ENCODE results near the gene FZD1. TPM values are rescaled to one million over a fixed set of nuclear protein-coding genes. Genes with fewer than 3 reads are reported as not detected.

Gene FZD1
- polyA plus RNA-seq, 3 donors: 3.6 to 10.1 (median 7.9) TPM

- Histone ChIP-seq H3K4me2 (replicated peaks; ENCODE audit: extremely low read depth, low read length, poor library complexity, severe bottlenecking) (no peak overlapping the region), H3K27me3 (ENCODE audit: control insufficient read depth in 2 of 2, insufficient read depth in 2 of 2, low read length in 2 of 2) (no peaks in the 10 kb centered on the region), H3K4me1 (ENCODE audit: control insufficient read depth in 1 of 2, insufficient read depth in 2 of 2, low read length in 2 of 2) (peaks cover 4 to 20% of the 10 kb centered on the region in 2 donors), H3K9ac (ENCODE audit: insufficient read depth, low read length, poor library complexity, severe bottlenecking) (no peak overlapping the region), H3K4me3 (replicated peaks in 1 of 3; ENCODE audit: low read depth in 2 of 3, low read length in 3 of 3) (no peak overlapping the region), H3K36me3 (replicated peaks in 1 of 2; ENCODE audit: control insufficient read depth in 1 of 2, insufficient read depth in 2 of 2, low read length in 2 of 2) (no peaks in the 10 kb centered on the region), H2AFZ (ENCODE audit: insufficient read depth, low read depth, low read length, poor library complexity, severe bottlenecking) (no peak overlapping the region), H3K79me2 (ENCODE audit: insufficient read depth, low read length) (no peaks in the 10 kb centered on the region), H4K20me1 (ENCODE audit: insufficient read depth, low read length) (no peaks in the 10 kb centered on the region), H3K27ac (ENCODE audit: low read depth in 1 of 2, low read length in 2 of 2) (no peak overlapping the region), H3K9me3 (replicated peaks in 1 of 2; ENCODE audit: control insufficient read depth in 1 of 2, insufficient read depth in 1 of 2, low read length in 2 of 2) (no peaks in the 10 kb centered on the region)
- H3K4me3 Mint-ChIP-seq: no peak overlapping the region
- peaks cover 0 to 3% (median 0%) of the 10 kb centered on the region in 7 donors for H3K9me3 Mint-ChIP-seq
- peaks cover 10% of the 10 kb centered on the region for H3K4me1 Mint-ChIP-seq
- DNase-seq: no peak
- H3K36me3 Mint-ChIP-seq: no peaks in the 10 kb centered on the region
- intact Hi-C loops (cut with micrococcal nuclease): no loop called here
- no peak overlapping the region for H3K27ac Mint-ChIP-seq
- no peak for TF ChIP-seq CTCF (IDR thresholded peaks at IDR 0.05)
- WGBS (ENCODE audit: insufficient coverage): 100% methylated on average over 1 of the region's 7 CpGs
- peaks cover 0 to 1% (median 0%) of the 10 kb centered on the region in 3 donors for H3K27me3 Mint-ChIP-seq (ENCODE audit: low read depth in 3 of 3)
Observed at GRCh38 chr7:91310830-91311460, 46.7 kb downstream of the FZD1 start.

DNA sequence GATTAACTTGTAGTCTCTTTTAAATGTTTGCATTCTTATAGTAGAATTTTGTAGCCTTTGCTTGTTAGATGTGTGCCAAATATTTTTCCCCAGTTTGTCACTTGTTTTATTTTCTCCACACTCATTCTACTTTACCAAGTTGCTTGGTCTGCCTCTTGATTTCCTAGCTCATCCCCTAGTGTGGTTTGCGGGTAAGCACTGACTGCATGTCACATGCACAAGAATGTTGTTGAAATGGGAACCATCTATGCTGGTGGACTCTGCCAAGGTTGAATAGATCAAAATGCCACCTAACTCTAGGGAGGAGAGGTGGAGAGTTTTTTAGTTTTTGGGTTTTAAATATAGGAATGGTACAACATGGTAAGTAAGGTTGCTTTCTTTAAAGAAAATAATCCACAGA, 47.6 kb downstream of the FZD1 start:
- H3K27ac ChIP-seq (ENCODE audit: low read depth in 1 of 2, low read length in 2 of 2): no peak overlapping the region
- H3K4me3 ChIP-seq (replicated peaks in 1 of 3; ENCODE audit: low read depth in 2 of 3, low read length in 3 of 3): no peak overlapping the region
- Mint-ChIP-seq H3K27ac (no peak overlapping the region), H3K4me3 (no peak overlapping the region), H3K9me3 (peaks cover 0 to 3% (median 0%) of the 10 kb centered on the region in 7 donors), H3K27me3 (ENCODE audit: low read depth in 3 of 3) (peaks cover 0 to 1% (median 0%) of the 10 kb centered on the region in 3 donors), H3K4me1 (peaks cover 10% of the 10 kb centered on the region), H3K36me3 (no peaks in the 10 kb centered on the region)
- intact Hi-C loops (cut with micrococcal nuclease): no loop called here
- H3K36me3 ChIP-seq (replicated peaks in 1 of 2; ENCODE audit: control insufficient read depth in 1 of 2, insufficient read depth in 2 of 2, low read length in 2 of 2): no peaks in the 10 kb centered on the region
- H3K27me3 ChIP-seq (ENCODE audit: control insufficient read depth in 2 of 2, insufficient read depth in 2 of 2, low read length in 2 of 2): no peaks in the 10 kb centered on the region
- TF ChIP-seq CTCF (IDR thresholded peaks at IDR 0.05): no peak
- no peaks in the 10 kb centered on the region for H3K9me3 ChIP-seq (replicated peaks in 1 of 2; ENCODE audit: control insufficient read depth in 1 of 2, insufficient read depth in 1 of 2, low read length in 2 of 2)
- H4K20me1 ChIP-seq (ENCODE audit: insufficient read depth, low read length): no peaks in the 10 kb centered on the region
- H2AFZ ChIP-seq (ENCODE audit: insufficient read depth, low read depth, low read length, poor library complexity, severe bottlenecking): no peak overlapping the region
- H3K4me2 ChIP-seq (replicated peaks; ENCODE audit: extremely low read depth, low read length, poor library complexity, severe bottlenecking): no peak overlapping the region
- no peak overlapping the region for H3K9ac ChIP-seq (ENCODE audit: insufficient read depth, low read length, poor library complexity, severe bottlenecking)
- DNase-seq: no peak
- H3K4me1 ChIP-seq (ENCODE audit: control insufficient read depth in 1 of 2, insufficient read depth in 2 of 2, low read length in 2 of 2): peaks cover 4 to 20% of the 10 kb centered on the region in 2 donors
- WGBS (ENCODE audit: insufficient coverage): no CpG with 5 or more reads among the region's 1 CpG
- H3K79me2 ChIP-seq (ENCODE audit: insufficient read depth, low read length): no peaks in the 10 kb centered on the region

All from CD14-positive monocyte (primary cell).